Aortic smooth muscle cell (primary cell): ENCODE data around the gene TMEM80. TPM values are rescaled to one million over a fixed set of nuclear protein-coding genes. Genes with fewer than 3 reads are reported as not detected.

ENCODE experiments used
- total RNA-seq: library from RNA; depleted of rRNA; stranded (reverse); fragments of >200 nt; gene quantifications from 2 replicates; pipeline ENCODE4 v1.2.3, GENCODE V29; 2014

Gene TMEM80
- 6.8 and 7.9 TPM in 2 replicates for total RNA-seq

DNA sequence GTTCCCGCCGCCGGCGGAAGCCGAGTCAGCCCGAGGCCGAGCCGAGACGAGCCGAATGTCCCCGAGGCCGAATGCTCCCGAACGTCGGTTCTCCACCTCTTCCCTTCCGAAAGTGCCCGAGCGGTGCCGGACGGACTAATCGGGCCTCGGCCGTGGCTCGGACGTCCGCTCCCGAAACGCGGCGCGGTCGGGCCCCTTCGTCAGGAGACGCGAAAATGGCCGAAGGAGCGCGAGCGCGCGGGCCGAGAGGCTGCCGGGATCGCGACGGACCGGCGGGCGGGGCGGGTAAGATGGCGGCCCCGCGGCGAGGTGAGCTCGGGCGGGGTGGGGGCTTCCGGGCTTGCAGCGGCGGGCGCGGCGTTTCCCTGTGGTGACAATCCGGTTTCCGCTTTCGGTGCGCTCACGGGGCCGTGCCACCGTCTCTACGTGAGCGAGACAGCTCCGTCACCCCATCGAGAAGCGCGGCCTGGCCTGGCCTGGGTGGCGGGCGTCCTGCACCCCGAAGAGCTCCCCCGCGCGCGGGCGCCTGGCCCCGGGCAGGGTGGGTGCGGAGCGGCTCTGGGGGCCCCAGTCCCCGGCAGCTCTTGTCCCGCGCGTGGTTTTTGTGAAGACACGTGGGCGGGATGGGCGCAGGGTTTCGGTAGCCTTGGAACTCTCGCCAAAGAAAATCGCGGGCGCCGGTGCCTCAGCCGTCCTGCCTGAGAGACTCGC, at the start of gene TMEM80:
Gene TMEM80, plus strand, starts transcription at position 279 of the 711 bp plus-strand sequence. Its CDS starts 12 bp downstream, at position 291.

DNA sequence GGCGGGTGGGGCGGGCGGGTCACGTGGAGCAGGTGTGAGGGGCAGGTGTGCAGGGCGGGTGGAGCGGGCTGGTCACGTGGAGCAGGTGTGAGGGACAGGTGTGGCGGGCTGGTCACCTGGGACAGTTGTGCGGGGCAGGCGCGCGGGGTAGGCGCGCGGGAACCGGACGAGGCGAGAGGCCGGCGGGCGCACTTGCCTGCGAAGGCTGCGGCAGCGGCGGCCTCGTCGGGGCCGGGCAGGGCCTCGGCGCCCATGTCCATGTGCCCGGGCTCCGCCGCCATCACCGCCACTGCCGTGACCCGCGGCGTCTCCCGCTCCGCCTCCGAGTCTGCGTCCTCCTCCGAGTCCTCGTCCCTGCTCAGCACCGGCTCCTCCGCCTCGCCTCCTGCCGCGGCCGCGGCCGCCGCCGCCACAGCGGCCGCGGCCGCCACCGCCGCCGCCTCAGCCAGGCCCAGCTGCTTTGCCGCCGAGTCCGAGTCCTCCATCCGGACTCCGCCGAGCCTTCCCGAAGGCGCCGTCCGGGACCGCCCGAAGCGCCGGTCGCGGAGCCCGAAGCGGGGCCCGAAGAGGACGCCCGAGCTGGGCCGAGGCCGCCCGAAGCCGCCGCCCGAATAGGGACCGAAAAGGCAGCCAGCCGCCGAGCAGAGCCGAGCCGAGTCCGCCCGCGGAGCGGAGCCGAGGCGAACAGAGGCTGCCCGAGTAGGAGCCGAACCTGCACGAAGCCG, 891 bp upstream of the TMEM80 start, which contains the start of gene DEAF1:
Gene DEAF1, minus strand, starts transcription at position 660 of the 725 bp plus-strand sequence. Its CDS starts 175 bp downstream, at position 485.

DNA sequence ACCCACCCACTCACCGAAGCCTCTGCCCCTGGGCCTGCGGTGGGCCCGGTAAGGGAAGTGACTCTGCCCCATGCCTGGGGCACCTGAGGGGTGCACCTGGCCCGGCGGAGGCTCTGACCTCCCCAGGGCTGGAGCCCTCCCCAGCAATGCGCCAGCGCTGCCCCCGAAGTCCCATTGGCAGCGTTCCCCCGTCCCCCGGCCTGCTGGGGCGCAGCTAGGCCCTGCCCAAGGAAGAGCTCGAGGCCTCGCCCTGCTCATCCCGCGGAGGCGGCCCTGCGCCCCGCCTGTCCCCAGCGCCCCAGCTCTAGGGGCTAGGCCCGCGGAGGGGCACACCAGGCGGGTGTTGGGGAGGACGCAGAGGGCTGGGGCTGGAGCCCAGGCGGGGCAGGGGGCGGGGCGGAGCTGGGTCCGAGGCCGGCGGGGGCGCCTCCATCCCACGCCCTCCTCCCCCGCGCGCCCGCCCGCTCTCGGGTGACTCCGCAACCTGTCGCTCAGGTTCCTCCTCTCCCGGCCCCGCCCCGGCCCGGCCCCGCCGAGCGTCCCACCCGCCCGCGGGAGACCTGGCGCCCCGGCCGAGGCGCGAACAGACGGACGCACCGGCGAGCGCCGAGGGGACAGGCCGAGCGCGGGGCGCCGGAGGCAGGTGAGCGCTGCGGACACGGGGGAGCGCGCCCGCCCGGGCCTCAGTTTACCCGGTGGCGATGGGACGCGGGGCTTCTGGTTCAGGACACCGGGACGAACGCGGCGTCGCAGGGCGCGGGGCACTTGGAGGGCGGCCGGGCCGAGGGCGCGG, 10.2 kb downstream of the TMEM80 start, which contains the start of gene EPS8L2:
Gene EPS8L2, plus strand, starts transcription at position 586 of the 793 bp plus-strand sequence. CDS start 3,177 bp downstream, outside the sequence.

DNA sequence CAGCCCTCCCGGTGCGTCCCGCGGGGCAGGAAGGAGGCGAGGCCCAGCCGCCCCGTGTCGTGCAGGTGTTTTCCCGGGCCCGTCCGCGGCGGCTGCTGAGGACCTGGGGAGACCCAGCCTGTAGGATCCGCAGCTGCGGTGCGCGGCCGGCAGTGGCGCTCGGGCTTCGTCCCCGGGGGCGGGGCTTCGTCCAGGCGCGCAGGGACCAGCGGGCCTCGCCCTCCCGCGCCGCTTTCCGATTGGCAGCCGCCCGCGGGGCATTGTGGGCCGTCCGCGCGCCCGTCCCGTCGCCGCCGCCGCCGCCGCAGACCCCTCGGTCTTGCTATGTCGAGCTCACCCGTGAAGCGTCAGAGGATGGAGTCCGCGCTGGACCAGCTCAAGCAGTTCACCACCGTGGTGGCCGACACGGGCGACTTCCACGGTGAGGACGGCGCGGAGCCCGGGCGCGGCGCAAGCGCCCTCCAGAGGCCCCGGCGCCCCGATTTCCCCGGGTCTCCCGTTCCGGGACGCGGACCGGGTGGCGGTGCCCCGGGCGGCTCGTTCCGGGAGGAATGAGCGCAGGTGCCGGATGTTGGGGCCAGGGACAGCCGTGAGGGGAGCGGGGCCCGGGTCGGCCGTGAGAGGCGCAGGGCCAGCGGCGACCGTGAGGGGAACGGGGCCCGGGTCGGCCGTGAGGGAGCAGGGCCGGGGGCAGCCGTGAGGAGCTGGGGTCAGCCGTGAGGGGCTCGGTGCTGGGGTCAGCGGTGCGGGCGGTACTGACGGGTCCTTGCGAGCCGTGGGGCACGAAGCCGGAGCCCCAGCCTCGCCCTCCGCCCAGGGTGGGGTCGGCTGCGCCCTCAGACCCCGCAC, 51.8 kb downstream of the TMEM80 start, which contains the start of gene TALDO1:
Gene TALDO1, plus strand, starts transcription at position 307 of the 849 bp plus-strand sequence. Its CDS starts 18 bp downstream, at position 325.

Other genes with a start within 250 kb of the TMEM80 start
- gene PTDSS2, start 245.5 kb upstream of the TMEM80 start, total RNA-seq: 25.6 and 32.0 TPM in 2 replicates
- 420 and 478 TPM in 2 replicates for gene RNH1, start 188.6 kb upstream of the TMEM80 start, total RNA-seq
- 77.6 and 105 TPM in 2 replicates for gene HRAS, start 160.2 kb upstream of the TMEM80 start, total RNA-seq
- gene LRRC56, start 158.3 kb upstream of the TMEM80 start, total RNA-seq: 0.25 and 0.53 TPM in 2 replicates
- 0.13 and 0.19 TPM in 2 replicates for gene LMNTD2, start 135.1 kb upstream of the TMEM80 start, total RNA-seq
- gene RASSF7, start 134.8 kb upstream of the TMEM80 start, total RNA-seq: 1.2 and 1.7 TPM in 2 replicates
- 21.7 and 27.9 TPM in 2 replicates for gene PHRF1, start 119.3 kb upstream of the TMEM80 start, total RNA-seq
- 8.6 and 9.8 TPM in 2 replicates for gene IRF7, start 79.9 kb upstream of the TMEM80 start, total RNA-seq
- gene CDHR5, start 70.9 kb upstream of the TMEM80 start, total RNA-seq: not detected in 2 replicates
- gene SCT, start 68.6 kb upstream of the TMEM80 start, total RNA-seq: not detected in 2 replicates
- gene DRD4, start 58.5 kb upstream of the TMEM80 start, total RNA-seq: 0.06 TPM in 1 of 2 replicates, not detected in the other
- 31.4 and 31.7 TPM in 2 replicates for gene DEAF1, start 594 bp upstream of the TMEM80 start, total RNA-seq
- 29.9 and 31.0 TPM in 2 replicates for gene EPS8L2, start 10.4 kb downstream of the TMEM80 start, total RNA-seq
- 163 and 213 TPM in 2 replicates for gene TALDO1, start 51.6 kb downstream of the TMEM80 start, total RNA-seq
- 21.5 and 22.3 TPM in 2 replicates for gene GATD1, start 81.7 kb downstream of the TMEM80 start, total RNA-seq
- 0.66 and 0.75 TPM in 2 replicates for gene CEND1, start 94.3 kb downstream of the TMEM80 start, total RNA-seq
- 7.1 and 10.7 TPM in 2 replicates for gene SLC25A22, start 102.5 kb downstream of the TMEM80 start, total RNA-seq
- 3.3 and 4.4 TPM in 2 replicates for gene PIDD1, start 109.4 kb downstream of the TMEM80 start, total RNA-seq
- 310 and 345 TPM in 2 replicates for gene RPLP2, start 114.2 kb downstream of the TMEM80 start, total RNA-seq
- gene PNPLA2, start 123.1 kb downstream of the TMEM80 start, total RNA-seq: 35.0 and 35.6 TPM in 2 replicates
- gene CRACR2B, start 132.1 kb downstream of the TMEM80 start, total RNA-seq: 4.6 and 4.9 TPM in 2 replicates
- gene CD151, start 137.1 kb downstream of the TMEM80 start, total RNA-seq: 687 and 834 TPM in 2 replicates
- gene POLR2L, start 146.7 kb downstream of the TMEM80 start, total RNA-seq: 431 and 461 TPM in 2 replicates
- gene TSPAN4, start 147.0 kb downstream of the TMEM80 start, total RNA-seq: 185 and 221 TPM in 2 replicates
- gene CHID1, start 215.0 kb downstream of the TMEM80 start, total RNA-seq: 38.3 and 57.1 TPM in 2 replicates
- 21.7 and 25.9 TPM in 2 replicates for gene AP2A2, start 230.1 kb downstream of the TMEM80 start, total RNA-seq